HCT116 (cell line): ENCODE measurements around the gene MACROD1. TPM values are rescaled to one million over a fixed set of nuclear protein-coding genes. Genes with fewer than 3 reads are reported as not detected.

Experiments used
- ATAC-seq: fragments of 200-7000 bp; cut with Tn5 transposase; 2 replicates; pipeline ENCODE4 v1.9.1; 2020; ENCODE audit warnings: mild to moderate bottlenecking, moderate library complexity
- BruUV-seq: library from RNA; stranded (reverse); fragments of 400-500 nt; replicated peaks from 2 replicates; lab custom pipeline; 2021; lab: Mats Ljungman, UMichigan
- CTCF ChIA-PET: fragments of 300-600 bp; sonication (Branson Sonifier 250); formaldehyde crosslinking; loops from one replicate; lab custom pipeline; 2021; ENCODE audit warnings: antibody characterized with exemption; lab: Charles Lee
- POLR2A ChIA-PET: fragments of 300-600, 350-600 bp; sonication (Branson Sonifier 250); formaldehyde crosslinking; loops from one replicate; lab custom pipeline; 2021; ENCODE audit warnings: antibody characterized with exemption; lab: Charles Lee
- RAD21 ChIA-PET, 2 experiments: fragments of 300-600 bp; sonication (Branson Sonifier 250); formaldehyde crosslinking; loops; one replicate each; lab custom pipeline; 2023; ENCODE audit warnings: low total read pairs in 2 of 2; ENCODE audit not compliant: uncharacterized antibody in 2 of 2, unreplicated experiment in 2 of 2, low non-redundant PET in 1 of 2; lab: Charles Lee
- DNase-seq: peaks from one replicate; pipeline ENCODE4 v3.0.0-alpha.2; 2010; ENCODE audit warnings: low read depth, low spot score
- H2AFZ ChIP-seq: fragments of 200-600 bp; shearing (Covaris generic), sonication (generic); 2 replicates; pipeline ENCODE4 v1.6.1; 2017; ENCODE audit warnings: low read depth, mixed run types, mixed read lengths, antibody characterized with exemption, low read length; ENCODE audit not compliant: poor library complexity, severe bottlenecking
- H3K27ac ChIP-seq: 2 replicates; pipeline ENCODE4 v1.5.1; 2012; ENCODE audit warnings: low read depth, low read length
- H3K27me3 ChIP-seq: fragments of 200-600 bp; sonication (generic); 2 replicates; pipeline ENCODE4 v1.6.1; 2016; ENCODE audit warnings: mixed run types, low read length, mixed read lengths; ENCODE audit not compliant: insufficient read depth
- H3K36me3 ChIP-seq, 2 experiments: fragments of 200-500 bp in 1 of 2; fragments of 200-600 bp in 1 of 2; sonication (Bioruptor generic) in 1 of 2; sonication (generic) in 1 of 2; 2 replicates each; pipeline versions ENCODE4 v1.5.1 to v1.6.1; 2014 to 2016; ENCODE audit warnings: low read length in 2 of 2, inconsistent platforms in 1 of 2, mixed read lengths in 1 of 2, mixed run types in 1 of 2; ENCODE audit not compliant: insufficient read depth in 2 of 2, control insufficient read depth in 1 of 2
- H3K4me1 ChIP-seq, 2 experiments: fragments of 200-600 bp in 1 of 2; sonication (generic) in 1 of 2; 2 replicates each; pipeline versions ENCODE4 v1.5.1 to v1.6.1; 2012 to 2017; ENCODE audit warnings: low read length in 2 of 2, inconsistent platforms in 1 of 2, mild to moderate bottlenecking in 1 of 2, mixed read lengths in 1 of 2, mixed run types in 1 of 2, moderate library complexity in 1 of 2; ENCODE audit not compliant: insufficient read depth in 2 of 2, control insufficient read depth in 1 of 2
- H3K4me2 ChIP-seq: fragments of 200-600 bp; sonication (generic); 2 replicates; pipeline ENCODE4 v1.6.1; 2017; ENCODE audit warnings: mixed run types, low read length, mixed read lengths
- H3K4me3 ChIP-seq, 2 experiments: fragments of 200-600 bp in 1 of 2; sonication (generic) in 1 of 2; replicated peaks in 1 of 2; 2 replicates each; pipeline ENCODE4 v1.5.1; 2011 to 2016; ENCODE audit warnings: low read length in 2 of 2, control low read depth in 1 of 2, low read depth in 1 of 2, mild to moderate bottlenecking in 1 of 2, mixed read lengths in 1 of 2, mixed run types in 1 of 2
- H3K79me2 ChIP-seq: fragments of 200-600 bp; sonication (generic); 2 replicates; pipeline ENCODE4 v1.6.1; 2017; ENCODE audit warnings: mild to moderate bottlenecking, mixed run types, low read length, moderate library complexity, mixed read lengths; ENCODE audit not compliant: insufficient read depth
- H3K9ac ChIP-seq: fragments of 200-600 bp; sonication (generic); 2 replicates; pipeline ENCODE4 v1.6.1; 2016; ENCODE audit warnings: low read length, mixed read lengths
- H3K9me2 ChIP-seq: fragments of 200-600 bp; sonication (generic), shearing (Covaris generic); 2 replicates; pipeline ENCODE4 v1.6.1; 2017; ENCODE audit warnings: mixed run types, mild to moderate bottlenecking, moderate library complexity; ENCODE audit not compliant: insufficient read depth
- H3K9me3 ChIP-seq, 2 experiments: fragments of 200-500 bp in 1 of 2; fragments of 200-600 bp in 1 of 2; sonication (Bioruptor generic) in 1 of 2; sonication (generic) in 1 of 2; 2 replicates each; pipeline ENCODE4 v1.6.1; 2014 to 2017; ENCODE audit warnings: low read length in 2 of 2, mixed read lengths in 2 of 2, inconsistent platforms in 1 of 2, low read depth in 1 of 2, mild to moderate bottlenecking in 1 of 2, mixed run types in 1 of 2, moderate library complexity in 1 of 2; ENCODE audit not compliant: control insufficient read depth in 1 of 2, insufficient read depth in 1 of 2
- H4K20me1 ChIP-seq: fragments of 200-600 bp; sonication (generic), shearing (Covaris generic); 2 replicates; pipeline ENCODE4 v1.6.1; 2017; ENCODE audit warnings: mixed run types, mild to moderate bottlenecking, moderate library complexity; ENCODE audit not compliant: insufficient read depth
- CEBPB ChIP-seq: IDR thresholded peaks from 2 replicates; pipeline ENCODE4 v1.6.1; 2012; ENCODE audit warnings: low read depth
- ELF1 ChIP-seq: IDR thresholded peaks from 2 replicates; pipeline ENCODE4 v1.6.1; 2012; ENCODE audit warnings: low read depth, borderline replicate concordance
- EZH2 ChIP-seq: fragments of 200-600 bp; sonication (generic); IDR thresholded peaks from 2 replicates; pipeline ENCODE4 v1.6.1; 2017; ENCODE audit warnings: antibody characterized with exemption, mixed run types
- EZH2phosphoT487 ChIP-seq: fragments of 200-600 bp; IDR thresholded peaks from 2 replicates; pipeline ENCODE4 v1.6.1; 2018; ENCODE audit warnings: antibody characterized with exemption, borderline replicate concordance
- FOSL1 ChIP-seq: IDR thresholded peaks from 2 replicates; pipeline ENCODE4 v1.6.1; 2012; ENCODE audit warnings: low read depth
- JUND ChIP-seq: IDR thresholded peaks from 2 replicates; pipeline ENCODE4 v1.6.1; 2012
- POLR2AphosphoS5 ChIP-seq: IDR thresholded peaks from 2 replicates; pipeline ENCODE4 v1.6.1; 2011; ENCODE audit warnings: mild to moderate bottlenecking, low read depth, low read length, moderate library complexity
- RAD21 ChIP-seq: IDR thresholded peaks from 2 replicates; pipeline ENCODE4 v1.6.1; 2012; ENCODE audit warnings: low read depth, mild to moderate bottlenecking
- SP1 ChIP-seq: IDR thresholded peaks from 2 replicates; pipeline ENCODE4 v1.6.1; 2012; ENCODE audit warnings: low read depth
- SRF ChIP-seq: IDR thresholded peaks from 2 replicates; pipeline ENCODE4 v1.6.1; 2012; ENCODE audit warnings: low read depth
- TCF7L2 ChIP-seq: IDR thresholded peaks from 2 replicates; pipeline ENCODE4 v1.7.0; 2011; ENCODE audit warnings: borderline replicate concordance, inconsistent platforms; ENCODE audit not compliant: insufficient read depth, insufficient read length; ENCODE audit errors: extremely low read depth
- YY1 ChIP-seq: IDR thresholded peaks from 2 replicates; pipeline ENCODE4 v1.6.1; 2011; ENCODE audit warnings: low read length, low read depth, moderate library complexity, mild to moderate bottlenecking; ENCODE audit not compliant: insufficient replicate concordance; ENCODE audit errors: extremely low read depth
- ZFX ChIP-seq: fragments of 450-650 bp; IDR thresholded peaks from 2 replicates; pipeline ENCODE4 v1.6.1; 2017
- intact Hi-C: fragments of 100-400 bp; cut with micrococcal nuclease; formaldehyde crosslinking; loops from 2 replicates; pipeline ENCODE4 v1.10.0; 2022
- total RNA-seq: library from RNA; stranded (reverse); gene quantifications from one replicate; pipeline ENCODE4 v1.2.1, GENCODE V29; 2021; ENCODE audit not compliant: unreplicated experiment
- TF ChIP-seq, protein P1 (sequence below), 3 experiments: fragments of 200-600 bp in 1 of 3; sonication (generic) in 1 of 3; IDR thresholded peaks in 2 of 3; conservative IDR thresholded peaks in 1 of 3; 2 replicates each; pipeline ENCODE4 v1.5.1; 2012 to 2017; ENCODE audit warnings: low read depth in 2 of 3, low read length in 2 of 3, antibody characterized with exemption in 1 of 3, borderline replicate concordance in 1 of 3, control low read depth in 1 of 3, mild to moderate bottlenecking in 1 of 3, mixed read lengths in 1 of 3, mixed run types in 1 of 3, moderate library complexity in 1 of 3; ENCODE audit not compliant: insufficient read depth in 1 of 3
- TF ChIP-seq, protein P2 (sequence below): IDR thresholded peaks from 2 replicates; pipeline ENCODE4 v1.6.1; 2012
- TF ChIP-seq, protein P3 (sequence below): IDR thresholded peaks from 2 replicates; pipeline ENCODE4 v1.6.1; 2011; ENCODE audit warnings: mild to moderate bottlenecking, low read length, moderate library complexity; ENCODE audit not compliant: insufficient replicate concordance; ENCODE audit errors: extremely low read depth

Gene MACROD1
- total RNA-seq, 1 experiment from 2014 or later = 61.1 TPM

DNA sequence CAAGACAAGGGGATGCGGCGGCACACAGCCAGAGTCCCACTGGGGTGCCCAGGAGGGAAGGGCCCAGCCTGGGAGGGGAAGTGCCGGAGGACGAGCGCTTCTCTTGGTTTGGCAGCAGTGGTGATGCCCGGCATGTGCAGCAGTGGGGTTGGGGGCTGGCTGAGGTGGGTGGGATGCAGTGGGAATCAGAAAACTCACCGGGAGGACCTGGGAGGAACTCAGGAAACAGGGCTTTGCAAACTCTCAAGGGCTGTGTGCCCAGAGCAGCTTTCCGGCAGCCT, 43.6 kb upstream of the MACROD1 start:
- CTCF ChIA-PET = no interaction called here
- no peak for TF ChIP-seq TCF7L2
- no peak for TF ChIP-seq ZFX
- TF ChIP-seq EZH2phosphoT487 = no peak
- no peak for TF ChIP-seq ELF1
- TF ChIP-seq, protein P1, sequence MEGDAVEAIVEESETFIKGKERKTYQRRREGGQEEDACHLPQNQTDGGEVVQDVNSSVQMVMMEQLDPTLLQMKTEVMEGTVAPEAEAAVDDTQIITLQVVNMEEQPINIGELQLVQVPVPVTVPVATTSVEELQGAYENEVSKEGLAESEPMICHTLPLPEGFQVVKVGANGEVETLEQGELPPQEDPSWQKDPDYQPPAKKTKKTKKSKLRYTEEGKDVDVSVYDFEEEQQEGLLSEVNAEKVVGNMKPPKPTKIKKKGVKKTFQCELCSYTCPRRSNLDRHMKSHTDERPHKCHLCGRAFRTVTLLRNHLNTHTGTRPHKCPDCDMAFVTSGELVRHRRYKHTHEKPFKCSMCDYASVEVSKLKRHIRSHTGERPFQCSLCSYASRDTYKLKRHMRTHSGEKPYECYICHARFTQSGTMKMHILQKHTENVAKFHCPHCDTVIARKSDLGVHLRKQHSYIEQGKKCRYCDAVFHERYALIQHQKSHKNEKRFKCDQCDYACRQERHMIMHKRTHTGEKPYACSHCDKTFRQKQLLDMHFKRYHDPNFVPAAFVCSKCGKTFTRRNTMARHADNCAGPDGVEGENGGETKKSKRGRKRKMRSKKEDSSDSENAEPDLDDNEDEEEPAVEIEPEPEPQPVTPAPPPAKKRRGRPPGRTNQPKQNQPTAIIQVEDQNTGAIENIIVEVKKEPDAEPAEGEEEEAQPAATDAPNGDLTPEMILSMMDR (IDR thresholded peaks at IDR 0.05 in 2 of 3, conservative IDR thresholded peaks at IDR 0.05 in 1 of 3; ENCODE audit: borderline replicate concordance in 1 of 3, insufficient read depth in 1 of 3, low read depth in 2 of 3, low read length in 2 of 3) = no peak
- no peak for TF ChIP-seq EZH2
- TF ChIP-seq, protein P2, sequence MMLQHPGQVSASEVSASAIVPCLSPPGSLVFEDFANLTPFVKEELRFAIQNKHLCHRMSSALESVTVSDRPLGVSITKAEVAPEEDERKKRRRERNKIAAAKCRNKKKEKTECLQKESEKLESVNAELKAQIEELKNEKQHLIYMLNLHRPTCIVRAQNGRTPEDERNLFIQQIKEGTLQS = no peak
- TF ChIP-seq SP1 = no peak
- TF ChIP-seq CEBPB = no peak
- TF ChIP-seq JUND = no peak
- TF ChIP-seq, protein P3, sequence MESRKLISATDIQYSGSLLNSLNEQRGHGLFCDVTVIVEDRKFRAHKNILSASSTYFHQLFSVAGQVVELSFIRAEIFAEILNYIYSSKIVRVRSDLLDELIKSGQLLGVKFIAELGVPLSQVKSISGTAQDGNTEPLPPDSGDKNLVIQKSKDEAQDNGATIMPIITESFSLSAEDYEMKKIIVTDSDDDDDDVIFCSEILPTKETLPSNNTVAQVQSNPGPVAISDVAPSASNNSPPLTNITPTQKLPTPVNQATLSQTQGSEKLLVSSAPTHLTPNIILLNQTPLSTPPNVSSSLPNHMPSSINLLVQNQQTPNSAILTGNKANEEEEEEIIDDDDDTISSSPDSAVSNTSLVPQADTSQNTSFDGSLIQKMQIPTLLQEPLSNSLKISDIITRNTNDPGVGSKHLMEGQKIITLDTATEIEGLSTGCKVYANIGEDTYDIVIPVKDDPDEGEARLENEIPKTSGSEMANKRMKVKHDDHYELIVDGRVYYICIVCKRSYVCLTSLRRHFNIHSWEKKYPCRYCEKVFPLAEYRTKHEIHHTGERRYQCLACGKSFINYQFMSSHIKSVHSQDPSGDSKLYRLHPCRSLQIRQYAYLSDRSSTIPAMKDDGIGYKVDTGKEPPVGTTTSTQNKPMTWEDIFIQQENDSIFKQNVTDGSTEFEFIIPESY = no peak
- no peak for TF ChIP-seq RAD21
- TF ChIP-seq SRF = no peak
- TF ChIP-seq FOSL1 = no peak
- no peak for TF ChIP-seq YY1
- no peak for TF ChIP-seq POLR2AphosphoS5
- H3K9me2 ChIP-seq = no peaks in the 10 kb centered on the region
- no peak overlapping the region for H3K4me3 ChIP-seq
- H3K27me3 ChIP-seq = no peaks in the 10 kb centered on the region
- no TSS peak for BruUV-seq
- H3K4me1 ChIP-seq = peaks cover 0 to 2% of the 10 kb centered on the region in 2 experiments; a peak in 1 of 4 replicates
- intact Hi-C loops = no loop called here
- H3K4me2 ChIP-seq = no peak overlapping the region
- ATAC-seq = no peak
- POLR2A ChIA-PET = no interaction called here
- no peak overlapping the region for H2AFZ ChIP-seq
- DNase-seq = no peak
- no peaks in the 10 kb centered on the region for H3K79me2 ChIP-seq
- no peak overlapping the region for H3K9ac ChIP-seq
- peaks cover 12 to 13% of the 10 kb centered on the region in 2 experiments for H3K36me3 ChIP-seq
- H3K27ac ChIP-seq = no peak overlapping the region
- RAD21 ChIA-PET = no interaction called here
- H4K20me1 ChIP-seq = no peaks in the 10 kb centered on the region
- no peaks in the 10 kb centered on the region for H3K9me3 ChIP-seq
